Dermis microvascular lymphatic vessel endothelial cell (primary cell): ENCODE measurements around the gene N4BP2L1. TPM values are rescaled to one million over a fixed set of nuclear protein-coding genes. Genes with fewer than 3 reads are reported as not detected.
A peak's percentile ranks its signal among the peaks of the same experiment; 100 is the strongest.

Experiments used
- DNase-seq, 2 donors: peaks; one replicate each; pipeline versions ENCODE4 v3.0.0 to v3.0.0-alpha.2; 2010; ENCODE audit warnings: low read depth in 2 of 2
- total RNA-seq: library from RNA; depleted of rRNA; stranded (reverse); fragments of >200 nt; gene quantifications from 2 replicates; pipeline ENCODE4 v1.2.1, GENCODE V29; 2014

N4BP2L1 gene
- total RNA-seq, 1 donor from 2014 or later = 3.7 TPM

GRCh38 chr13:32432856-32433255 lies 4.9 kb upstream of the N4BP2L1 start:
- peak in 1 of 2 donors; percentile 18 for DNase-seq

GRCh38 chr13:32431361-32431760 lies 3.4 kb upstream of the N4BP2L1 start:
- no peak for DNase-seq

GRCh38 chr13:32430018-32430747 lies 2.3 kb upstream of the N4BP2L1 start:
- DNase-seq = no peak

- DNase-seq = no peak
Measured at GRCh38 chr13:32429433-32429909, 1.5 kb upstream of the N4BP2L1 start.

- DNase-seq = no peak
Measured at GRCh38 chr13:32428581-32429432, 877 bp upstream of the N4BP2L1 start.

- peak in 1 of 2 donors; percentile 33 for DNase-seq
Measured at GRCh38 chr13:32426990-32427851, 709 bp downstream of the N4BP2L1 start.

GRCh38 chr13:32426191-32426989 lies 1.5 kb downstream of the N4BP2L1 start:
- DNase-seq = peak in 1 of 2 donors; percentile 20

- DNase-seq = no peak
Measured at GRCh38 chr13:32425158-32425557, 2.8 kb downstream of the N4BP2L1 start.

- no peak for DNase-seq
Measured at GRCh38 chr13:32423592-32423991, 4.3 kb downstream of the N4BP2L1 start.

GRCh38 chr13:32419862-32420261 lies 8.1 kb downstream of the N4BP2L1 start:
- DNase-seq = no peak

- DNase-seq = no peak
Measured at GRCh38 chr13:32417995-32418394, 9.9 kb downstream of the N4BP2L1 start.

- peak in 1 of 2 donors; percentile 11 for DNase-seq
Measured at GRCh38 chr13:32415019-32415418, 12.9 kb downstream of the N4BP2L1 start.

GRCh38 chr13:32414580-32414979 lies 13.3 kb downstream of the N4BP2L1 start:
- no peak for DNase-seq

GRCh38 chr13:32413284-32413683 lies 14.6 kb downstream of the N4BP2L1 start:
- DNase-seq = no peak

GRCh38 chr13:32409561-32410421 lies 18.1 kb downstream of the N4BP2L1 start:
- DNase-seq = no peak

GRCh38 chr13:32409001-32409313 lies 19.0 kb downstream of the N4BP2L1 start:
- no peak for DNase-seq

GRCh38 chr13:32408296-32409000 lies 19.5 kb downstream of the N4BP2L1 start:
- no peak for DNase-seq

- DNase-seq = no peak
Measured at GRCh38 chr13:32407854-32408253, 20.1 kb downstream of the N4BP2L1 start.

- no peak for DNase-seq
Measured at GRCh38 chr13:32403108-32403507, 24.8 kb downstream of the N4BP2L1 start.
